GM19043 (cell line): ENCODE data around the gene MFF.

Experiments used
- ATAC-seq: cut with Tn5 transposase; IDR thresholded peaks from one replicate; pipeline ENCODE4 v1.9.1; 2021; ENCODE audit warnings: low read depth; ENCODE audit not compliant: unreplicated experiment

Gene MFF

DNA sequence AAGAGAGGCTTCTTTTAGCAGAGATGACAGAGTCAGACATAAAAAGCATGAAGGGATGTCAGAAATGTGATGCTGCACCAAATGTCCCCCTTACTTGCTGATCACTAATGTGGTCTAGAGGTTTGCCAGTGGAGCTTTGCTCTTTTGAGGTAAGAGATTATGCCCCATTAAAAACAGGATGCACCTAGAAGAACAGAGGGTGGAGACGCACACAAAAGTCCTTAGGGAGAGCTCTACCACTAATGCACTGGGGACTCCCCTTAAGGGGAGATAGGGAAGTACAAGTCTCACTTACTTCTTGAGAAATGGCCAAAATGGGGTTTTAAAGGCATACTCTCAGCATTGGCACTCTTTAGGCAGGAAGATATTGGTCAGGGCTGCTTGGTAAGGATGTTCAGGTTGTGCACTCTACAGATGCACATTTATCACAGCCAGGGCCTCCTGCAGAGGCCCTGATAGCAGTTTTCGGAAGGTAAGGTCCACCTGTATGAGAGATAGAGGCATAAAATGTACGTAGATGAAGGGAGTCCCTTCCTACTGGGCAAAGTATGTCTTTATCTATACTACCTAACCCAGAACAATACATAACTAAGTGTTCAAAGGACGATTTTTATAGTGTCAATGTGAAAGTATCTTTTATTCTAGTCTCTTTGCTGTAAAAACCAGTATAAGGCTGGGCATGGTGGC lies 79.7 kb downstream of the MFF start:
- ATAC-seq, result no peak

DNA sequence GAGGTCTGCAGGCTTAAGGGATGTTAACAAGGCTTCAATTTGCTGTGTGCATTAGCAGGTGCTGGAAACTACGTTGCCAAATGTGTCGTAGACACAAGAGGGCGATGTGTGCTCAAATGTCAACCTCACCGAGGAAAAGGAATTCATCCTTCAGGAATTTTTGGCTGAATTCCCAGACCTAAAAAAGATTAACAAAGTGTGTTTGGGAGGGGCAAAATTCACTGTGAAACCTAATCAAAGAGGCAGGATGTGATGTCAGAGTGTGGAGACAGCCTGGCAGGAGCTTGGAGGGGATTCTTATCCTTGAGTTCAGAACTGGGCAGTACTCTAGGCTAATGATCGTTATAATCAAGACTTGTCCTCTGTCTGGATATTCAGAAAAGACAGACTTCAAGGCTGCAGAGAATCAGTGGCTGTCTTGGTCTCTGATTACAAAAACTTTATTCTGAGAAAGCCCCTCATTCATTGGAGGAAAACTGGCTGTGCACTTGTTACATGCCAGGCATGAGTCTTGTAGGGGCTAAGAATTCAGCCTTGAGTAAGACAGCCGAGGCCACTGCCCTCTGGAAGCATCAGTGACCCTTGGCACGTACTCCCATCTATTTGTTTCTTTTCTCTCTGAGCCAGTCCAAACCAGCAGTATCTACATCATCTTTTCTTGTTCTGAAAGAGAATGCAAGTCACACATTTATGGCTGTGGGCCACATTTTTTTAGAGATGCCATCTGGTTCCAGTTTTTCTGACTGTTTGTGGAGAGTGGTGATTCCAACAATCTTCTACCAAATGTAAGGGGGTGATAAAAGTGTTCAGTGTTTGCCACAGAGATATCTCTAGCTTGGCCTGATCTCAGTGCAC lies 81.4 kb downstream of the MFF start:
- ATAC-seq, result no peak
